Measurements from ENCODE around the gene SELENOV.

GRCh38 chr19:39516270-39516669 lies 1.3 kb downstream of the SELENOV start:
- TF ChIP-seq, protein P1, sequence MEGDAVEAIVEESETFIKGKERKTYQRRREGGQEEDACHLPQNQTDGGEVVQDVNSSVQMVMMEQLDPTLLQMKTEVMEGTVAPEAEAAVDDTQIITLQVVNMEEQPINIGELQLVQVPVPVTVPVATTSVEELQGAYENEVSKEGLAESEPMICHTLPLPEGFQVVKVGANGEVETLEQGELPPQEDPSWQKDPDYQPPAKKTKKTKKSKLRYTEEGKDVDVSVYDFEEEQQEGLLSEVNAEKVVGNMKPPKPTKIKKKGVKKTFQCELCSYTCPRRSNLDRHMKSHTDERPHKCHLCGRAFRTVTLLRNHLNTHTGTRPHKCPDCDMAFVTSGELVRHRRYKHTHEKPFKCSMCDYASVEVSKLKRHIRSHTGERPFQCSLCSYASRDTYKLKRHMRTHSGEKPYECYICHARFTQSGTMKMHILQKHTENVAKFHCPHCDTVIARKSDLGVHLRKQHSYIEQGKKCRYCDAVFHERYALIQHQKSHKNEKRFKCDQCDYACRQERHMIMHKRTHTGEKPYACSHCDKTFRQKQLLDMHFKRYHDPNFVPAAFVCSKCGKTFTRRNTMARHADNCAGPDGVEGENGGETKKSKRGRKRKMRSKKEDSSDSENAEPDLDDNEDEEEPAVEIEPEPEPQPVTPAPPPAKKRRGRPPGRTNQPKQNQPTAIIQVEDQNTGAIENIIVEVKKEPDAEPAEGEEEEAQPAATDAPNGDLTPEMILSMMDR (IDR thresholded peaks at IDR 0.05): no peak
- no peak for TF ChIP-seq EZH2phosphoT487 (IDR thresholded peaks at IDR 0.05)
